ENCODE data around the gene ENOX1.

DNA sequence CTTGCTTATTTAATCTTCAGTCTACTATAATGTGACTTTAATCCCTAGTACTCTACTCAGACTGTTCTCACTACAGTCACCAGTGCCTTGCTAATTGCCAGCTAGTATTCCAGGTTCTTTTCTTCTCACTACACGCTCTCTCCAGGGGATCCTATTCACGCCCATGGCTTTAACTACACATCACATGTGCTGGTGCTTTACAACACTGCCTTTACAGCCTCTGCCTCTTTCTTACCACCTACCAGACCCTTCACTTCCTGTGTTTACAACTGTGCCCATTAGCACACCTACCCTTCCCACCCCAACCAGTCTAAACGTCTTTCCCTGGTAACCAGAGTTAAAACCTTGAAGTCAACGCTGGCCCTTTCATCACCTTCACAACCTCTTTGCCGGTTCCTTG is 513.9 kb downstream of the ENOX1 start:
- TF ChIP-seq, protein P1, sequence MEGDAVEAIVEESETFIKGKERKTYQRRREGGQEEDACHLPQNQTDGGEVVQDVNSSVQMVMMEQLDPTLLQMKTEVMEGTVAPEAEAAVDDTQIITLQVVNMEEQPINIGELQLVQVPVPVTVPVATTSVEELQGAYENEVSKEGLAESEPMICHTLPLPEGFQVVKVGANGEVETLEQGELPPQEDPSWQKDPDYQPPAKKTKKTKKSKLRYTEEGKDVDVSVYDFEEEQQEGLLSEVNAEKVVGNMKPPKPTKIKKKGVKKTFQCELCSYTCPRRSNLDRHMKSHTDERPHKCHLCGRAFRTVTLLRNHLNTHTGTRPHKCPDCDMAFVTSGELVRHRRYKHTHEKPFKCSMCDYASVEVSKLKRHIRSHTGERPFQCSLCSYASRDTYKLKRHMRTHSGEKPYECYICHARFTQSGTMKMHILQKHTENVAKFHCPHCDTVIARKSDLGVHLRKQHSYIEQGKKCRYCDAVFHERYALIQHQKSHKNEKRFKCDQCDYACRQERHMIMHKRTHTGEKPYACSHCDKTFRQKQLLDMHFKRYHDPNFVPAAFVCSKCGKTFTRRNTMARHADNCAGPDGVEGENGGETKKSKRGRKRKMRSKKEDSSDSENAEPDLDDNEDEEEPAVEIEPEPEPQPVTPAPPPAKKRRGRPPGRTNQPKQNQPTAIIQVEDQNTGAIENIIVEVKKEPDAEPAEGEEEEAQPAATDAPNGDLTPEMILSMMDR (tag by site-specific recombination; IDR thresholded peaks at IDR 0.05): no peak
- TF ChIP-seq ZNF37A (tag by site-specific recombination; IDR thresholded peaks at IDR 0.05) (no peak), ZNF184 (tag by site-specific recombination; IDR thresholded peaks at IDR 0.05) (no peak), ZNF146 (tag by site-specific recombination; IDR thresholded peaks at IDR 0.05) (no peak)

Data from HEK293 (cell line).